Measurements from ENCODE around the gene DLG2. TPM values are rescaled to one million over a fixed set of nuclear protein-coding genes. Genes with fewer than 3 reads are reported as not detected.

Gene DLG2
- total and polyA plus RNA-seq, 4 donors, result 0.30 to 5.5 (median 0.68) TPM

DNA sequence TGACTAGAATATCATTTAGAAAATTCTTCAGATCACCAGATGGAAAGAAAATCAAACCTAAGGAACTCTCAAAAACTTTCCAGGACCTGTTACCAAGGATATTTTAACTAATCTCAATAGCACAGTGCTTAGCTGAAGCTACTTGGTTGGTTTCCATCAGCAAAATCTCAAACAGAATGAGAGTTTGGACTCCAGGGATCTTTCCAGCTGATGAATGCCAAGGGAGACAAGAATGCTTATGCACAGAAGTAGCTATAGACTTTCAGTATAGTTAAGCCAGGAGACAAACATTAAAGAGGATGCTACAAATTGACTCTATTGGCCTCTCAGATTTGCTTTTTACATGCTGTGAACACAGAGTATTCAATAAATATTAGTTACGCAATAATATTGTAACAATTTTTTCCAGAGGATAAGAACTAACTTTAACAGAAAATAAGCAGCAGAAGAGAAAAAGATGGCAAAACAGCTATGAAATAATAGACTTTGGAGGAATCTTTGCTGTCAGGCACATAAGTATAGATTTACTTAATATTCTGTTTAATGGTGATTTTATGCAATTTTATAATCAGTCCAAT is 331.4 kb downstream of the DLG2 start:
- no peak overlapping the region for H3K9ac ChIP-seq (ENCODE audit: low read depth in 1 of 2, low read length in 2 of 2)
- H3K36me3 ChIP-seq (ENCODE audit: control insufficient read depth in 4 of 4, insufficient read depth in 3 of 4, low read depth in 1 of 4, low read length in 3 of 4), result no peaks in the 10 kb centered on the region
- H3K27ac ChIP-seq (ENCODE audit: low read depth in 1 of 2, low read length in 2 of 2), result no peak overlapping the region
- WGBS, result 96% methylated on average over 1 of the region's 1 CpG
- H3K27me3 ChIP-seq (ENCODE audit: control insufficient read depth in 4 of 4, insufficient read depth in 4 of 4, low read length in 3 of 4), result no peaks in the 10 kb centered on the region
- TF ChIP-seq RXRA (IDR thresholded peaks at IDR 0.05) (no peak), NR2F2 (IDR thresholded peaks at IDR 0.05) (no peak), EGR1 (IDR thresholded peaks at IDR 0.05; ENCODE audit: low read depth in 2 of 2) (no peak), HNF4G (IDR thresholded peaks at IDR 0.05) (no peak), YY1 (IDR thresholded peaks at IDR 0.05) (no peak), SP1 (IDR thresholded peaks at IDR 0.05) (no peak), HNF4A (conservative IDR thresholded peaks at IDR 0.05) (no peak), FOXA1 (IDR thresholded peaks at IDR 0.05) (no peak), JUND (IDR thresholded peaks at IDR 0.05) (no peak), FOXA2 (IDR thresholded peaks at IDR 0.05) (no peak), RAD21 (IDR thresholded peaks at IDR 0.05) (no peak), GABPA (IDR thresholded peaks at IDR 0.05 in 1 of 2, conservative IDR thresholded peaks at IDR 0.05 in 1 of 2) (no peak)
- TF ChIP-seq, protein P1, sequence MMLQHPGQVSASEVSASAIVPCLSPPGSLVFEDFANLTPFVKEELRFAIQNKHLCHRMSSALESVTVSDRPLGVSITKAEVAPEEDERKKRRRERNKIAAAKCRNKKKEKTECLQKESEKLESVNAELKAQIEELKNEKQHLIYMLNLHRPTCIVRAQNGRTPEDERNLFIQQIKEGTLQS (IDR thresholded peaks at IDR 0.05), result no peak
- TF ChIP-seq, protein P2, sequence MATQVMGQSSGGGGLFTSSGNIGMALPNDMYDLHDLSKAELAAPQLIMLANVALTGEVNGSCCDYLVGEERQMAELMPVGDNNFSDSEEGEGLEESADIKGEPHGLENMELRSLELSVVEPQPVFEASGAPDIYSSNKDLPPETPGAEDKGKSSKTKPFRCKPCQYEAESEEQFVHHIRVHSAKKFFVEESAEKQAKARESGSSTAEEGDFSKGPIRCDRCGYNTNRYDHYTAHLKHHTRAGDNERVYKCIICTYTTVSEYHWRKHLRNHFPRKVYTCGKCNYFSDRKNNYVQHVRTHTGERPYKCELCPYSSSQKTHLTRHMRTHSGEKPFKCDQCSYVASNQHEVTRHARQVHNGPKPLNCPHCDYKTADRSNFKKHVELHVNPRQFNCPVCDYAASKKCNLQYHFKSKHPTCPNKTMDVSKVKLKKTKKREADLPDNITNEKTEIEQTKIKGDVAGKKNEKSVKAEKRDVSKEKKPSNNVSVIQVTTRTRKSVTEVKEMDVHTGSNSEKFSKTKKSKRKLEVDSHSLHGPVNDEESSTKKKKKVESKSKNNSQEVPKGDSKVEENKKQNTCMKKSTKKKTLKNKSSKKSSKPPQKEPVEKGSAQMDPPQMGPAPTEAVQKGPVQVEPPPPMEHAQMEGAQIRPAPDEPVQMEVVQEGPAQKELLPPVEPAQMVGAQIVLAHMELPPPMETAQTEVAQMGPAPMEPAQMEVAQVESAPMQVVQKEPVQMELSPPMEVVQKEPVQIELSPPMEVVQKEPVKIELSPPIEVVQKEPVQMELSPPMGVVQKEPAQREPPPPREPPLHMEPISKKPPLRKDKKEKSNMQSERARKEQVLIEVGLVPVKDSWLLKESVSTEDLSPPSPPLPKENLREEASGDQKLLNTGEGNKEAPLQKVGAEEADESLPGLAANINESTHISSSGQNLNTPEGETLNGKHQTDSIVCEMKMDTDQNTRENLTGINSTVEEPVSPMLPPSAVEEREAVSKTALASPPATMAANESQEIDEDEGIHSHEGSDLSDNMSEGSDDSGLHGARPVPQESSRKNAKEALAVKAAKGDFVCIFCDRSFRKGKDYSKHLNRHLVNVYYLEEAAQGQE (IDR thresholded peaks at IDR 0.05), result no peak
- no peak for DNase-seq (ENCODE audit: low spot score)
- H3K4me1 ChIP-seq (ENCODE audit: control insufficient read depth in 4 of 4, insufficient read depth in 4 of 4, low read length in 3 of 4), result no peaks in the 10 kb centered on the region
- no peaks in the 10 kb centered on the region for H3K9me3 ChIP-seq (ENCODE audit: control insufficient read depth in 4 of 4, low read length in 3 of 4)
- no peak overlapping the region for H3K4me3 ChIP-seq (ENCODE audit: low read depth in 1 of 3, low read length in 3 of 3)

DNA sequence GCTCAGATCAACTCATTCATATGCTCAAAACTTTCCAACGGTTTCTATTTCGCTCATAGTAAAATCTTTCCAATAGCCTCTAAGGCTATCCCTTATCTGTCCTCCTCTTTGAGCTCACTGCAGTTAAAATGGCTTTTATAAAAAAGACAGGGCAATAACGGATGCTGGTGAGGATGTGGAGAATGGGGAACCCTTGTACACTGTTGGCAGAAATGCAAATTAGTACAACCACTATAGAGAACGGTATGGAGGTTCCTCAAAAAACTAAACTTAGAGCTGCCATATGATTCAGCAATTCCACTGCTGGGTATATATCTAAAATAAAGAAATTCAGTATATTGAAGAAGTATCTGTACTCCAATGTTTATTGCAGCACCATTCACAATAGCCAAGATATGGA is 345.6 kb downstream of the DLG2 start:
- WGBS, result 85% methylated on average over 4 of the region's 4 CpGs
- no peaks in the 10 kb centered on the region for H3K27me3 ChIP-seq (ENCODE audit: control insufficient read depth in 4 of 4, insufficient read depth in 4 of 4, low read length in 3 of 4)
- H3K27ac ChIP-seq (ENCODE audit: low read depth in 1 of 2, low read length in 2 of 2), result no peak overlapping the region
- no peaks in the 10 kb centered on the region for H3K4me1 ChIP-seq (ENCODE audit: control insufficient read depth in 4 of 4, insufficient read depth in 4 of 4, low read length in 3 of 4)
- H3K36me3 ChIP-seq (ENCODE audit: control insufficient read depth in 4 of 4, insufficient read depth in 3 of 4, low read depth in 1 of 4, low read length in 3 of 4), result no peaks in the 10 kb centered on the region
- no peak for DNase-seq (ENCODE audit: low spot score)
- no peak overlapping the region for H3K4me3 ChIP-seq (ENCODE audit: low read depth in 1 of 3, low read length in 3 of 3)
- TF ChIP-seq JUND (IDR thresholded peaks at IDR 0.05) (no peak), GABPA (IDR thresholded peaks at IDR 0.05 in 1 of 2, conservative IDR thresholded peaks at IDR 0.05 in 1 of 2) (no peak), HNF4G (IDR thresholded peaks at IDR 0.05) (no peak), FOXA2 (IDR thresholded peaks at IDR 0.05) (no peak), FOXA1 (IDR thresholded peaks at IDR 0.05) (no peak), TAF1 (conservative IDR thresholded peaks at IDR 0.05) (no peak), EGR1 (IDR thresholded peaks at IDR 0.05; ENCODE audit: low read depth in 2 of 2) (no peak), RXRA (IDR thresholded peaks at IDR 0.05) (no peak)
- TF ChIP-seq, protein P3, sequence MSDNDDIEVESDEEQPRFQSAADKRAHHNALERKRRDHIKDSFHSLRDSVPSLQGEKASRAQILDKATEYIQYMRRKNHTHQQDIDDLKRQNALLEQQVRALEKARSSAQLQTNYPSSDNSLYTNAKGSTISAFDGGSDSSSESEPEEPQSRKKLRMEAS (IDR thresholded peaks at IDR 0.05), result no peak
- TF ChIP-seq, protein P1 (IDR thresholded peaks at IDR 0.05), result no peak
- TF ChIP-seq, protein P4, sequence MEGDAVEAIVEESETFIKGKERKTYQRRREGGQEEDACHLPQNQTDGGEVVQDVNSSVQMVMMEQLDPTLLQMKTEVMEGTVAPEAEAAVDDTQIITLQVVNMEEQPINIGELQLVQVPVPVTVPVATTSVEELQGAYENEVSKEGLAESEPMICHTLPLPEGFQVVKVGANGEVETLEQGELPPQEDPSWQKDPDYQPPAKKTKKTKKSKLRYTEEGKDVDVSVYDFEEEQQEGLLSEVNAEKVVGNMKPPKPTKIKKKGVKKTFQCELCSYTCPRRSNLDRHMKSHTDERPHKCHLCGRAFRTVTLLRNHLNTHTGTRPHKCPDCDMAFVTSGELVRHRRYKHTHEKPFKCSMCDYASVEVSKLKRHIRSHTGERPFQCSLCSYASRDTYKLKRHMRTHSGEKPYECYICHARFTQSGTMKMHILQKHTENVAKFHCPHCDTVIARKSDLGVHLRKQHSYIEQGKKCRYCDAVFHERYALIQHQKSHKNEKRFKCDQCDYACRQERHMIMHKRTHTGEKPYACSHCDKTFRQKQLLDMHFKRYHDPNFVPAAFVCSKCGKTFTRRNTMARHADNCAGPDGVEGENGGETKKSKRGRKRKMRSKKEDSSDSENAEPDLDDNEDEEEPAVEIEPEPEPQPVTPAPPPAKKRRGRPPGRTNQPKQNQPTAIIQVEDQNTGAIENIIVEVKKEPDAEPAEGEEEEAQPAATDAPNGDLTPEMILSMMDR (IDR thresholded peaks at IDR 0.05; ENCODE audit: low read depth, low read length, missing input control), result no peak
- no peaks in the 10 kb centered on the region for H3K9me3 ChIP-seq (ENCODE audit: control insufficient read depth in 4 of 4, low read length in 3 of 4)
- no peak overlapping the region for H3K9ac ChIP-seq (ENCODE audit: low read depth in 1 of 2, low read length in 2 of 2)
